SKM-1 (cell line): ENCODE measurements around the gene SFRP5.

Experiments used
- DNase-seq: peaks from one replicate; lab custom pipeline; 2025; ENCODE audit not compliant: unreplicated experiment; lab: John Stamatoyannopoulos, UW

Gene SFRP5

DNA sequence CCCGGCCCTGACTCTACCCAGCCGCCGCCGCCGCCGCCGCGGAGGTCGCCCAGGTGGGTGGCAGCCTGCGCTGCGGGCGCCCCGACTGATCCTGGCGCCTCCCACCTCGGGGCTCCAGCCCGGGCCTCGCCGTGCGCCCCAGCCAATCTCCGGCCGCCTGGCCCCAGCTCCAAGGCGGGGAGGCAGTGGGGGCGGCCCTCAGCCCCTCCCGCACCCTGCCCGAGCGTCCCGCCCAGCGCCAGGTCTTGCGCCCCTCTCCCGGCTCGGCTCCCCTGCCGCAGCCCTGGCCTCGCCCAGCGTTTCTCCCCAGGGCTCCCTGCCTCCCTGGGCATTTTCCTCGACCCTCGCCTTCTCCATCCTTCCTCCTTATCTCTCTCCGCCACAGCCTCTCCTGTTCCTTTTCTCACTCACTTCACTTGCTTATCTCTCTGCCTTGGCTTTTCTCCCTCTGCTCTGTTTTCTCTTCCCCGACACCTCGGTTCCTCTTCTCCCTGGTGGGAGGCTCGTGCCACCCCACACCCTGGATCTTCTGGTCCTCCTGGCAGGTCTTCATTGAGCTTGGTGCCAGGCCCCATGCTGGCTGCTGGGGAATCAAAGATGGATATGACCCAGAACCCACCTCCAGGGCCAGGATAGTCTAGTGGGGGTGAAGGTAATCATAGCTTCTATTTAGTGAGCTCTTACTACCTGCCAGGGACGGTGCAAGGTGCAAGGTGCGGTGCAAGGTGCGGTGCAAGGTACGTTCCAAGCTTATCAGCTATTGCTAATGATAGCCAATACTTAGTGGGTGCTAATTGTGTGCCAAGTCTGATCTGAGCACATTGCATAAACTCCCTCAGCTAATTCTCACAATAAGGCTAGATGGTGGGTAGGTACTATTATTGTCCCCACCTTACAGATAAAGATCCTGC lies at the start of gene SFRP5:
TSS of gene SFRP5 (minus strand) at position 87 of the 911 bp plus-strand sequence. CDS start 166 bp downstream, outside the sequence.
- no peak for DNase-seq

DNA sequence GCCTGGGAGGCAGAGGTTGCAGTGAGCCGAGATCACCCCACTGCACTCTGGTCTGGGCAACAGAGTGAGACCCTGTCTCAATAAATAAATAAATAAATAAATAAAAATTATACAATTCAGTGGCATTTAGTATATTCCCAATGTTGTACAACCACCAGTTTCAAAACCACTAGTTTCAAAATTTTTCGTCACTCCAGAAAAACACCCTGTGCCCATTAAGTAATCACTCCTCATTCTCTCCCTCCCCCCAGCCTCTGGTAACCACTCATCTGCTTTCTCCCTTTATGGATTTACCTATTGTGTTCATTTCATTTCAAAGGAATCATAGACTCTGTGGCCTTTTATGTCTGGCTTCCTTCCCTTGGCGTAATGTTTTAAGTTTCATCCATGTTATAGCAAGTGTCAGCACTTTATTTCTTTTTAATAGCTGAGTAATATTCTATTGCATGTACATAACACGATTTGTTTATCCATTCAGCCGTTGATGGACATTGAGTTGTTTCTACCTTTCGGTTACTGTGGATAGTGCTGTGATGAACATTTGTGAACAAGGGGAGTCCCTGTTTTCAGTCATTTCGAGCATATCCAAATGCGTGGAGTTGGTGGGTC lies 48.4 kb upstream of the SFRP5 start:
- DNase-seq, result no peak

- DNase-seq, result no peak
Observed at GRCh38 chr10:97818572-97818971, 46.8 kb upstream of the SFRP5 start.

GRCh38 chr10:97816609-97817008 lies 44.8 kb upstream of the SFRP5 start:
- DNase-seq, result no peak

DNA sequence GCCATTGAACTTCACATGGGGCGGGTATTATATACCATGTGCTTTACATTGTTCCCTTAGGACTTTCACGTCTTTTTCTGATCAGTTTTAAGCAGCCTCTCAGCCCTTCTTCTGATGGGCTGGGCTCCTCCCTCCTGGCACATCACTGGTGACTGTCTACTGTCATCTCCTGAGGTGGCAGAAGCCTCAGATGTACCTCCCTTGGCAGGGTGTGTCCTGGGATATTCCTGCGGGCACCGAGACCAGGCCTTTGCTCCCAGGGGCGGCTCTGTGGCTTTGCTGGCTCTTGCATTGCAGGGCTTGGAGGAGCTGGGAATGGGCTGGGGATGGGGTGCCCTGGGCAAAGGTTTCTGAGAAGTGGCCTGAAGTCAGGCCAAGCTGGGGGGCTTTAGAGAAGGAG lies 43.2 kb upstream of the SFRP5 start:
- no peak for DNase-seq

GRCh38 chr10:97813311-97813710 lies 41.5 kb upstream of the SFRP5 start:
- no peak for DNase-seq

- no peak for DNase-seq
Observed at GRCh38 chr10:97812696-97813095, 40.9 kb upstream of the SFRP5 start.

DNA sequence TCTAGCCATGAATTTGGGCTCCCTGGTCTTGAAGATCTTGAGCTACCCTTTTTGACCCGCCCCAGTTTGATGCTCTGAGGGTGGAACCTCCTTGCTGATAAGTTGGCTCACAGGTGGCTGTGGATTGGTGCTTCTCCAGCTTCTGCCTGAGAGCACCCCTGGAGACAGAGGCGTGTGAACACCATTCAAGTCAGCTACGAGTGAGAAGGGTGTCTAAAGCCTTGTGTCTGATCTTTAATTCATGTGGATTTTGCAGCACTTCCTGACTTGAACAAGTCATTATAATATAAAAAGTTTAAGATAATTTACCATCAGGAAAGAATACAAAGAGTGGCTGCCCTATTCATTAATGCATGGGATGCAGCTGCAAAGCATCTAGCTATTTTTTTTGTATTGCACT lies 40.2 kb upstream of the SFRP5 start:
- DNase-seq, result no peak

- DNase-seq, result no peak
Observed at GRCh38 chr10:97810446-97810845, 38.6 kb upstream of the SFRP5 start.

GRCh38 chr10:97805949-97806348 lies 34.1 kb upstream of the SFRP5 start:
- DNase-seq, result no peak

DNA sequence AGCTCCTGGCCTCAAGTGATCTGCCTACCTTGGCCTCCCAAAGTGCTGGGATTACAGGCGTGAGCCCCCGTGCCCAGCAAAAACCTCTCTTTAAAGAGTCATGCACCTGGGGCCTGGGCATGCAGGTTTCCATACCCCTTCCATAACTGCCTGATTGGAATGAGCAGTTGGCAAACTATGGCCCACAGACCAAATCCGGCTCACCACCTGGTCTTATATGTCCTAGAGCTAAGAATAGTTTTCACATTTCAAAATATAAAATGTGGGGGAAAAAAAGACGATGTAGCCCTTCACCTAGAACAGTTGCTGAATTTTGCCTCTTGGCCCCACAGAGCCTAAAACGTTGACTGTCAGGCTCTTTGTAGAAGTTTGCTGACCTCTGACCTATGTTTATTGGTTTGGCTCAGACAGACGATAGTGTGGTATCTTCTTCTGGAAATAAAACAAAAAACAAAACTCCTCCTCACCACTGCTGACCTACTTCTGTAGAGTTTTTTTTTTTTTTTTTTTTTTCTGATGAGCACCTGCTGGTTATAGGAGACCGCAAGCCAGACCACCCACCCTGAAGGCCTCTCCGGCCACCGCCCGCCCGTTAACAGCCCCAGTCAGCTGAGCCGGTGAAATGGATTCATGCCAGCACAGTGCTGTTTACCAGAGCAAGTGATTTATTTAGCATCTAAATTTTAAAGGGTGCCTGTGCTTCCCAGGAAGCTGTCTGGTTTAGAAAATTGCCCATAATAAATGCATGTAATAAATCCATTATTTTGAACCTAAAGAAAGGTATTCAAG lies 33.5 kb upstream of the SFRP5 start:
- DNase-seq, result no peak

DNA sequence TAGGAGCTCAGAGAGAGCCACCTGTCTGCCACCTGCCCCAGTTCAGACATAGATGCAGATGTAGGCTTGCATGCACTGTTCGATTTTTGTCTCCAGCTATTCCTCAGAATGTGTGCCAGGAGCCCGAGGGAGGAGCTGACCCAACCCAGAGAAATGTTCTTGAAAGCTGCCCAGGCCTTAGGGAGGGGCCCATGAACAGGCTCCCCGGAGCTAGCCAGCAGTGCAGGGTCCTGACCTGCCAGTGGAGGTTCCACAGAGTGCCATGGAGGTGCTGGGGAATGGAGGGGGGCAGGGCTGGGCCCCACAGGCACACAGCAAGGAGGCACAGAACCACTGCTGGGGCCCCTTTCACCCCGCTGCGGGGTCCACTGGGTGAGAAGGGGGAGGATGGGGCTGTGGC lies 29.6 kb upstream of the SFRP5 start:
- no peak for DNase-seq

- DNase-seq, result no peak
Observed at GRCh38 chr10:97800474-97800873, 28.7 kb upstream of the SFRP5 start.

GRCh38 chr10:97798958-97799610 lies 27.3 kb upstream of the SFRP5 start:
- no peak for DNase-seq

- no peak for DNase-seq
Observed at GRCh38 chr10:97796651-97797050, 24.9 kb upstream of the SFRP5 start.

GRCh38 chr10:97795886-97796285 lies 24.1 kb upstream of the SFRP5 start:
- DNase-seq, result no peak

DNA sequence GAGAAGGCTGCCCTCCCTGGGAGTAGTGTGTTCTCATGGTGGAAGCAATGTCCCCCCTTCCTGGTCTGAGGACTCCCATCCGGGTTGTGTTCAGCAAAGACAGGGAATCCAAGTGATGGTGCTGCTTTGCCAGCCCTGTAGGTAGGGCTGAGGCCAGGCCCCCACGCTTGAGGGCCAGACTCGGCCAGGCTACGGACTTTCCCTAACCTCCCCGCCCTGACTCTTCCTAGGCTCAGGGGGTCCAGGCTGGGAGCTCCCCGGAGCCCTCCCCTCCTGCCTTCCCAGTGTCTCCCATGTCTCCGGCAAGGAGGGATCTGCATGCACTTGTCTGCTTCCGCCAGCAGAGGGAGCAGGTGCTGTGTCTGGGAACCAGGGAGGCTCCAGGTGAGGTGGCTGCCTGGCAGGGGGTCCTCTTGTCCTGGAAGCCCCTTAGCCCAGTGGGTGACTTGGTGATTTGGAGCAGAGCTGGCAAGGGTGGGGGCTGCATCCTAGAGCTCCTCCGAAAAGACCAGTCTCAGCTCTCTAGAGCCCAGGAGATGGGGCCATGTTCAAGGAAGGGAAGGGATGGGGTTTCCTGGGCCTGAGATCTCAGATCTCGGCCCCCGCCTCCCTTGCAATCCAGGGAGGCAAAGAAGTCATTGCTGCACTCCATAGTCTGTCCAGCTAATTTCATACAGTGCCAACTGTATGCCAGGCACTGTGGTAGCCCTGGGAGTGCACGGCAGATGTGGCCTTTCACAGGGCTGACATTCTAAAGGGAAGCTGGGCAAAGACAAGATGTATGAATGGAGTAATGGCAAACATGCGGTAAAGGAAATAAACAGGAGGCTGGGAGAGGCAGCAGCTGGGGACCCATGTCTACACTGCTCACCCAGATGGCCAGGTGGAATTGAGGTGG lies 20.3 kb upstream of the SFRP5 start:
- peak; percentile 21 for DNase-seq

DNA sequence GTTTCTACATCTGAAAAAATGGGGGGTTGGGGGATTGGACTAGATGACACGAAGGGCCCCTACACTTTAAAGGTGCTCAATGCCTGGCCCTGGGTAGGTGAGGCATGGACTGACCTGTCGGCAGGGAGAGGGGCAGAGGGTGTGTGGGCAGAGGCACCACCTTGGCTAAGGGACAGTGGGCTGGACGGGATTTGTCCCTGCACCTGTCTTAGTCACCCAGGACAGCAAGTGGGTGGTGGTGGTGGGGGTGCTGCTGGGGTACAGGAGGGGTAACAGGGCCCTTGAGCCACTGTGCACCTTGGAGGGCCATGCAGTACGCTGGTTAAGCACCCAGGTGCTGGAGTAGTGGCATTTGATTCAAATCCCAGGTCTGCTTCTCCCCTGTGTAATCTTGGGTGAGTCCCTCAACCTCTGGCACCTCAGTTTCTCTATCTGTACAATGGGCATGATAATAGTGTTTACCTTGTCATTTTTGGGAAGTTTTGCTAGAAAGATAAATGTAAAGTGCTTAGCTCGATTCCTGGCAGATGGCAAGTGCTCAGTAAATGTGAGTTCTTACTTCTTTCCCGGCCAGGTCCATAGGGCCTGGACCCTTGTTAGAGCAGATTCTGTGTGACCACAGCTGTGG lies 18.1 kb upstream of the SFRP5 start:
- DNase-seq, result no peak

DNA sequence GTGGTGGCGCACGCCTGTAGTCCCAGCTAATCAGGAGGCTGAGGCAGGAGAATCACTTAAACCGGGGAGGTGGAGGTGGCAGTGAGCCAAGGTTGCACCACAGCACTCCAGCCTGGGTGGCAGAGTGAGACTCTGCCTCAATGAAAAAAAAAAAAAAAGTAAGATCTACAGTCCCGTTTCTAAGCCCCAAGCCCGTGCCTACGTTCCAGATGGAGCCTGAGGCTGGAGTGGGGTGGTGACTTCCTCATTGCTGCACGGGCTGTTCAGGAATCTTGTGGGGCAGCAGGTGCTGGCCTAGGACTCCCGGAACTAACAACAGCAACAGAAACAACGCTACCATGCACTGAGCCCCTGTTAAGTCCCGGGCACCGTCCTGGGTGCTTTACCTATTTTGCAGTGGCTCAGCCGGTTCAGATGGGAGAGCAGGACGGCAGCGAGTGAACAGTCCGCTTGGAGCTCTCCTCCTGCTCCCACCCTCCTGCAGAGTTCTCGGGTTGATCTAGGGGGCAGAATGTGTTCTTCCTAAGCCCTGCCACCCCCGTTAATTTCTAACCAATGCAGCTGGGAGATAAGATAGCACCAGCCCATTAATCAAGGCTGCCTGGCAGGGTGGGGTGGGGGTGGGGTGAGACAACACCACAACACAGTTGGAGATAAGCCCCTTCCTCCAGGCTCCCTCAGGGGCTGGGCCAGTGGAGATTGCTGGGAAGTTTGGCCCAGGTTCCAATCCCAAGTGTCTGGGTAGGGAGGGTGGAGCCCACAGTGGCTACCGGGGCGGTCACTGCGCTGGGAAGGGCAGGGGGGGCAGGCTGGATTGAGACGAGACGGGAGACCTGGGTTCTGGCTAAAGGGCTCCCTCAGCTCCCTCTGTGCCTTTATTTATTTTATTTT lies 17.0 kb upstream of the SFRP5 start:
- DNase-seq, result no peak
